T follicular helper cell (primary cell): ENCODE data around the gene CCDC120.
A peak's percentile ranks its signal among the peaks of the same experiment; 100 is the strongest.

Source experiments
- DNase-seq: peaks from one replicate; pipeline ENCODE4 v3.0.0-alpha.2; 2020; ENCODE audit warnings: low read depth

Gene CCDC120

GRCh38 chrX:49063715-49064114, 4.9 kb downstream of the CCDC120 start:
- DNase-seq: no peak

GRCh38 chrX:49064303-49064702, 5.5 kb downstream of the CCDC120 start:
- no peak for DNase-seq

GRCh38 chrX:49064735-49065134, 5.9 kb downstream of the CCDC120 start:
- no peak for DNase-seq

GRCh38 chrX:49066278-49066677, 7.5 kb downstream of the CCDC120 start:
- no peak for DNase-seq

- no peak for DNase-seq
These were observed 7.9 kb downstream of the CCDC120 start for GRCh38 chrX:49066690-49067089.

GRCh38 chrX:49067285-49068120, 8.7 kb downstream of the CCDC120 start:
- no peak for DNase-seq

- no peak for DNase-seq
These were observed 10.2 kb downstream of the CCDC120 start for GRCh38 chrX:49069038-49069437.

GRCh38 chrX:49070988-49071387, 12.2 kb downstream of the CCDC120 start:
- no peak for DNase-seq

- no peak for DNase-seq
These were observed 13.3 kb downstream of the CCDC120 start for GRCh38 chrX:49071877-49072711.

GRCh38 chrX:49072712-49073095, 13.9 kb downstream of the CCDC120 start:
- no peak for DNase-seq

GRCh38 chrX:49073601-49074575, 15.1 kb downstream of the CCDC120 start, which contains the start of gene PRAF2:
Gene PRAF2, minus strand, starts transcription at chrX:49074002. Its CDS starts 15 bp downstream, at chrX:49073987.
- DNase-seq: peak; percentile 82

- no peak for DNase-seq
These were observed 16.5 kb downstream of the CCDC120 start for GRCh38 chrX:49075347-49075746.

GRCh38 chrX:49077941-49078340, 19.1 kb downstream of the CCDC120 start:
- no peak for DNase-seq

- peak; percentile 57 for DNase-seq
These were observed 21.0 kb downstream of the CCDC120 start, which contains the start of gene WDR45 for GRCh38 chrX:49079489-49080428. Gene WDR45, minus strand, starts transcription at chrX:49079887. Its CDS starts 1,792 bp downstream, at chrX:49078095.

- no peak for DNase-seq
These were observed 23.6 kb downstream of the CCDC120 start for GRCh38 chrX:49082271-49082871.

GRCh38 chrX:49089553-49089952, 30.8 kb downstream of the CCDC120 start:
- DNase-seq: no peak

GRCh38 chrX:49096419-49096818, 37.6 kb downstream of the CCDC120 start:
- no peak for DNase-seq

- peak; percentile 81 for DNase-seq
These were observed 42.2 kb downstream of the CCDC120 start for GRCh38 chrX:49100704-49101628.

GRCh38 chrX:49101629-49101984, 42.8 kb downstream of the CCDC120 start:
- DNase-seq: no peak
